Stimulated activated CD8-positive, alpha-beta memory T cell treated with anti-CD3 and anti-CD28 coated beads, Interleukin-7, amount 100 ng/mL, for 1 hour (primary cell): ENCODE measurements around the gene HOMER3.
"Not testable (repeated sequence)": the region's sequence is repeated elsewhere in the genome, so short reads cannot be mapped to it uniquely, and the experiment has no call there.

Experiments
- DNase-seq, 2 donors: peaks; one replicate each; pipeline ENCODE4 v3.0.0-alpha.2; 2020; ENCODE audit warnings: low read depth in 2 of 2

HOMER3 gene

DNA sequence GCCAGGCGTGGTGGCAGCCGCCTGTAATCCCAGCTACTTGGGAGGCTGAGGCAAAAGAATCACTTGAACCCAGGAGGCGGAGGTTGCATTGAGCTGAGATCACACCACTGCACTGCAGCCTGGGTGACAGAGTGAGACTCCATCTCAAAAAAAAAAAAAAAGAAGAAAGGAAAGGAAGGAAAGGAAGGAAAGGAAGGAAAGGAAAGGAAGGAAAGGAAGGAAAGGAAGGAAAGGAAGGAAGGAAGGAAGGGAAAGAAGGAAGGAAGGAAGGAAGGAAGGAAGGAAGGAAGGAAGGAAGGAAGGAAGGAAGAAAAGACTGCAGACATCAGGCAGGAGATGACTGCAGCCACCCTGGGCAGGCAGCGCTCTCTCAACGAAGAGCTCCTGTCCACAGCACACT is 38.5 kb downstream of the HOMER3 start:
- not testable (repeated sequence) for DNase-seq

DNA sequence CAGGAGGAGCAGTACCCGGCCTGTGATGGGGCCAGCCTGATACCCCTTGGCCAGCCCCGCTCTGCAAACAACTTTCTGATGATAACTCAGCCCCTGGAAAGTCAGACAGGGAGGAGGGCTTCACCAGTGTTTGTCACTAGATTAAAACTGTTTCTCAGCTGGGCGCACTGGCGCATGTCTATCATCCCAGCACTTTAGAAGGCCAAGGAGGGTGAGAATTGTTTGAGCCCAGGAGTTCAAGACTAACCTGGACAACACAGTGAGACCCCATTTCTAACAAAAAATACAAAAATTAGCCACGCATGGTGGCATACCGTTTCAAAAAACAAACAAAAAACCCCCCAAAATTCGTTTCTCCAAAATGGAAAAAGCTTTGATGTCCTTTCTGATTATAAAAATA is 39.5 kb downstream of the HOMER3 start:
- DNase-seq: no peak

DNA sequence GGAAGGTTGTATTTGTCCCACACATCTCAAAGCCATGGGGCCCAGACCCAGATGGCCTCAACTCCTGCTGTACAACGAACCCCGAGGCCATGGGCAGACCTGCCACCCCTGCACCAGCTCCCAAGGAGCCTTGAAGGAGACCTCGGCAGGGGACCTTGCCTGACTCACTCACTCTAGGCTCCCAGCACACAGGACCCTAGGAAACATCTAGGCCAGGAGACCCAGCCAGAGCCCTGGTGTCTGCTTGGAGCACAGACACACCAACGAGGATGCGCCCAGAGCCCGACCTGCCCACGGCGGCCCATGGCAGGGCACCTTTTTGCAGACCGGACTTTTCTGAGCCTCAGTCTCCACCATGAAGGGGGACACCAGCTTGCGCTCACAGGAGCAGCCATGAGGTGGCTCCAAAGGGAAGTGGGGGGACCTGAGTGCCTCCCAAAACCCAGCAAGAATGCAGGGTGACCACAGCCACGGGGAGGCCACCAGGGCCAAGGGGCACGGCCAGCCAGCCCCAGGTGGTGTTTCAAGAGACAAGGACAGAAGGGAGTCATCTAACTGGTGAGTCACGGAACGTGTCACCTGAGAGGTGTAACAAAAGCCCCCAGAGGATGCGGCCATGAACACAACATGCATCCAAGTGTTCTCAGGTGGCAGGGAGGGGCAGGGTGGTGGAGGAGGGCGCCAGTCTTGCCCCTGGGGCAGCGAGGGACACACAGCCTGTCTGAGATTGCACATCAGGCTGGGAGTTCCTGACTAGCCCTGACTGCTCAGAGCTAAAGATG is 40.1 kb downstream of the HOMER3 start:
- no peak for DNase-seq

DNA sequence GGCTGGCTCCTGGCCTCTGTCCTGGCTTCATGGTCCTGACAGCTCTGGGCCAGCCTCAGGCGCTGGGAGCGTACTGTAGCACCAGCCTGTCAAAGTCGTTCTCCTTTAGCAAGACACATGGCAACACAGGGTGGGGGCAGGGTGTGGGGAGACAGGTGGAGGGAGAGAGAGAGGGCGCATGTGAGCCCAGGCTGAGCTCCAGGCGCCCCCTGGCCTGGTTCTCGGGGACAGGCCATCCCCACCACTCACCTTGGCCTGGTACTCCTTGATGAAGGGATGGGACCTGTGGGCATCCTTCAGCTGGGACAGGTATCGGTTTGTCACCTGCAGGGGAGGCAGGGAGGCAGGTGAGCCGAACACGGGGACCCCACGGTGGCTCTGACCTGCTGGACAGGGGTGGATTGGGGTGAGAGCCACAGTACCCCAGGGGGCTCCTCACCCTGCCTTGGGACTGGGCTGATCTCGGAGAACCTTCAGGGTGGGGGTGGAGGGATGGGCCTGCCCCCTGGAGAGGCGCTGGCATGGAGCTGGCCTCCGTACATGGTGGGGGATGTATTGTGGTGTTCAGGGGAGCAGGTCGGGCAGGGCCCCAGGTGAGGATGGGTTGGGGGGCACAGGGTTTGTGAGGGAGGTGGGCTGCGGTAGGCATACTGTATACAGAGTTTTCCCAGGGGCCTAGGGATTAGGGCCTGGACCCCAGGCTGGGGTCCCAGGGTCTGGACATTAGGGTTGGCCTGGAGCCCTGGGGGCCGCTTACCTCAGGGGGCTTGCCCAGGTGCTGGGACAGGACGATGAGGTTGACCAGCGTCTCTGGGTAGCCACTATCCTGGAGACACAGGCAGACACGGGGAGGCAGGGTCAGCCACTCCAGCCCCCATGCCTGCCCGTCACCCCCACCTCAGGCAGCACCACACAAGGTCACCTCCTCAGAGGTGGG is 41.1 kb downstream of the HOMER3 start:
- no peak for DNase-seq

DNA sequence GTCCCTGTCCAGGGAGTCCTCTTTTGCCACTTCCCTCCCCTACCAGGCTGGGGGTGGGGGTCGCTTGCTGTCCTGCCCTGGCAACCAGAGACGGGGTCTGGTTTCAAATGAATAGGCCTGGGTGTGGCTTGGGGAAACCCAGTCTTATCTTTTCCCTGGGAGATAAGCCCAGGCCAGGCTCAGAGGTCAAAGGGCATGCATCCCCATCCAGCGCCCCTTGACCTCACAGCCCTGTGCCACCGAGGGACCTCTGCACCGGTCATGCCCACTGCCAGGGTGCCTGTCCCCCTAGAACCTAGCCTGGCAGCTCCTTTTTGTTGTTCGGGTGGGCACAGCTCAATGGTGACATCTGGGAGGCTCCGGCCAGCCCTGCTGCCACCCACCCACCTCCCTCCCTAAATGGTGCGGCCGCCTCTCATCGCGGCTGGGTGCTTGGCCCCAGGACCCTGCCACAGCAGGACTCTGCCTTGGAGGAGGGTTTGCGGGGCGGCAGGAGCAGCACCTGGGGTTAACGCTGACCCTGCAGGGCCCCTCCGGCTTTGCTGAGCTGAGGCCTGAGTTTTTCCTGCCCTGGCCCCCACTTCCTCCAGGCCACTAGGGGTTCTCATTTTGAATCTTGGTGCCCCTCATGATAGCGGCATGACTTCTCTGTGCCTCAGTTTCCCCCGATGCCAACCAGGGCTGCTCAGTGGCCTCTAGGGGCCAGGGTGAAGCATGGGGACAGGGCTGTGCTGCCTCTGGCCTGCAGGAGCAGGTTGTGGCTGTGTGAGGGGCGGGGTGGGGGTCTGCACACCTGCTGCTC is 42.2 kb downstream of the HOMER3 start:
- no peak for DNase-seq

DNA sequence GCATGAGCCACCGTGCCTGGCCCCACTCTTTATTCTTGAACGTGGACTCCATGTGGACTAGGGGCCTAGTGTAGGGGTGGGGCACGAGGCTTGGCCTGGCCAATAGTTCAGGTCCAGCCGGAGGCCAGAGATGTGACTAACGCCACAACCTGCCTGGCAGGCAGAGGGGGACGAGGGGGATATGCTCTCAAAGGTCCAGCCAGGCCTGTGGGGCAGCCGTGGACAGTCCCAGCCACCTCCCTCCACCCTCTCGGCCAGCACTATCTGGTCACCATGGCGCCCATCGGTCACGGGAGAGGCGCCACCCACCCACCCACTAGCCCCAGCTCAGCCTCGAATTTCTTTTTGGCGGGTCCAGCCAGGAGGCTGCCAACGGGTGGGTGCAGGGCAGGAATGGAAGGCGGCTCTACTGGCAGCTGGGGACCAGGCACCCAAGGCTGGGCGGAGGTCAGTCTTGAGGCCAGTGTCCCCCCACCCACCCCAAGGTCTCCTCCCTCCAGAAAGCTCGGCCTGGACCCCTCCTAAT is 42.9 kb downstream of the HOMER3 start:
- DNase-seq: no peak

DNA sequence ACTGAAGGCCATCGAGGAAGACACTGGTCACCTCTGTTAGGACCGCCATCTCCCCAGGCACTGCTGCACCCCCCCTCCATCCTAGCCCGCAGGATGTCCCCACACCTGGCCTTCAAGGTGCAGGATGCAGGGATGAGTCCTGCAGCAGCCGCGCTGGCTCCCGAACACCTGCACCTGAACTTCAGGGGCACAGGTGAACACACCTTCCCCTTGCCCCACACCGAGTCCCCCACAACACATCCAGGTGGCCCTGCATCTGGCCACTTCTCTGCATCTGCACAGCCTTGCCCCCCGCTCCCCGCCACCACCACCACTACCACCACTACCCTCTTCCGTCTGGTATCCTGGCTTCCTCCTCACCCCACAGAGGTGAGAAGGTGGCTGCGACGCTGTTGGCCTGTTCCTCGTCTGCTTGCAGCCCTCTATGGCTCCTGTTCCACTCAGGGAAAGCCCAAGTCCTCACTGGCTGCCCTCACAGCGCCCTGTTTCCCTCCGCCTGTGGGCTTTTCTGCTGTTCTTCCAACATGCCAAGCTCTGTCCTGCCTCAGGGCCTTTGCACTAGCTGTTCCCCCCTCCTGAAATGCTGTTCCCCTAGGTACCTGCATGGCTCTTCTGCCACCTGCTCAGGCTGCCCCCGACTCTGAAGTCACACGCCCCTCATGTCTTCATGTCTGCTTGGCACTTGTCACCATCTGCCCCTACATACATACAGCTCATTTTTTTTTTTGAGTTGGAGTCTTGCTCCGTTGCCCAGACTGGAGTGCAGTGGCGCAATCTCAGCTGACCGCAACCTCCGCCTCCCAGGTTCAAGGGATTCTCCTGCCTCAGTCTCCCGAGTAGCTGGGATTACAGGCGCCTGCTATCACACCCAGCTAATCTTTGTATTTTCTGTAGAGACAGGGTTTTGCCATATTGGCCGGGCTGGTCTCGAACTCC is 43.7 kb downstream of the HOMER3 start:
- no peak for DNase-seq

DNA sequence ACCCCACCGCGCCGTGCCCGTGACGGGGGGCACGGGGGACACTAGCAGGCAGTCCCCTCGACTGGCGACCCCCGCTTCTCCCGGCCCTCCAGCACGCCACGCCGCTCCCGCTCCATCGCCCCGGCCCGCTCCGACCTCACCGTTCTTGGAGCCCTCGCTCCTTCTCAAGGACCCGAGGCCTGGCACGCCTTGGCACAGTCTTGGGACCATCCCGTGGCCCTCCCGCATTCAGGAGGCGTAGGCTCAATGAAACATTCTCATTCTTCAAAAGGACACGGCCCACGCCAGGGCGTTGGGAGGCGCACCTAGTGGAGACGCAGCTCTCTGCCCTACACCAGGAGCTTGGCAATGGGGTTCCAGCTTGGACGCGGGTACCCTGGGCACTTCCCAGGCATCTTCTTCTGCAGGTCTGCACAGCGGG is 44.6 kb downstream of the HOMER3 start:
- DNase-seq: no peak

DNA sequence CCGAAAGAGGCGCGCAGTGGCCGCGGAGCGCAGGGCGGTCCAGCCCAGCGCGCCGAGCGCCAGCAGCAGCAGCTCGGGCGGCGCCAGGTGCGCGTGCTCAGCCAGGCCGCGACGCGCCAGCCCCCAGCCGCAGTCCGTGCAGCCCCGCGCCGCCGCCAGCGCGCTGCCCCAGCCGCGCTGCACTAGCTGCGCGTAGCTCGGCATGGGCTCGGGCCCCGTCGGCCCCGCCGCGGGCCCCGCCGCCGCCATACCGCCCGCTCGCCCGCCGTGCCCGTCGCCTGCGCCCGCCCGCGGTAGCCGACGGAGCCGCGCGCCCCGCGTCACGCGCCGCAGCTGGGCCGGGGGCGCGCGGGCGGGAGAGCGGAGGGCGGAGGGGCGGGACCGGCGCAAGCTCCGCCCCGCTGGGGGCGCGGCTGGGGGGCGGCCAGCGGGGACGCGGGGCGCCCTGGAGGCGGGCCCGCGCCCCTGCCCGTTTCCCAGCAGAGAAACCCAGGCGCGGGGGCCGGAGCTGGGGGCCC is 45.1 kb downstream of the HOMER3 start, which contains the start of gene CERS1:
Gene CERS1, minus strand, starts transcription at position 335 of the 518 bp plus-strand sequence. Its CDS starts 86 bp downstream, at position 249.
- no peak for DNase-seq

DNA sequence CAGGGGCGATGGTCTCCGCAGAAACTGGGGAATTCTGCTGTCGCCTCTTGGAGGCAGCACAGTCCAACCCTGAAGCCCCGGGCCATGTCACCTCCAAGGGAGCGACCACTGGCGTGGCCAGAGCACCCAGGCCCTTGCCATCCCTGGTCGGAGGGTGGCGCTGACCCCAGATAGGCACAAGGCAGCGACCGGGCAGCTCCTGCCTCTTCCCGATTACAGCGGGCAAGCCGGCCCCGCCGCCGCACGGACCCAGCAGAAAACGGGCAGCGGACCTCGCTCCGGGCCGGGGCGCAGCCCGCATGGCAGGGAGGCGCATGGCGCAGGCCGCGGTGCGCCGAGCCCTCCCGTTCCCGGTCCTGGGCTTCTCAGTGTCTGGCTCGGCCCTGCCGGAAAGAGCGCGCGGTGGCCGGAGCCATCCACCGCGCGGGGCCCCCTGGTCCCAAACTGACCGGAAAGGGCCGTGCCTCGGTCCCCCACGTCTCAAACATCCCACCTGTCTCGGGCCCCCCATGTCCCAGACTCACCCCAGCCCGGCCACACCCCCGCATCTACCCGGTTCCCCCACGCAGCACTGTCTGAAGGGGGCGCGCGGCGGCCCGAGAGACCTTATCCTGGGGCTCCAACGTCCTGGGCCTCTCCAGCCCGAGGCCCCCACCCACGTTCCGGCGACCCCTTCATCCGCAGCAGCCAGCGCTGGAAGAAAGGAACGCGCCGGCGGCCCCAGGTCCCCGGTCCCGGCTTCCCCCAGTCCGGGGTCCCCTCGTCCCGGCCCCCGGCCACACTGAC is 45.8 kb downstream of the HOMER3 start:
- DNase-seq: no peak

DNA sequence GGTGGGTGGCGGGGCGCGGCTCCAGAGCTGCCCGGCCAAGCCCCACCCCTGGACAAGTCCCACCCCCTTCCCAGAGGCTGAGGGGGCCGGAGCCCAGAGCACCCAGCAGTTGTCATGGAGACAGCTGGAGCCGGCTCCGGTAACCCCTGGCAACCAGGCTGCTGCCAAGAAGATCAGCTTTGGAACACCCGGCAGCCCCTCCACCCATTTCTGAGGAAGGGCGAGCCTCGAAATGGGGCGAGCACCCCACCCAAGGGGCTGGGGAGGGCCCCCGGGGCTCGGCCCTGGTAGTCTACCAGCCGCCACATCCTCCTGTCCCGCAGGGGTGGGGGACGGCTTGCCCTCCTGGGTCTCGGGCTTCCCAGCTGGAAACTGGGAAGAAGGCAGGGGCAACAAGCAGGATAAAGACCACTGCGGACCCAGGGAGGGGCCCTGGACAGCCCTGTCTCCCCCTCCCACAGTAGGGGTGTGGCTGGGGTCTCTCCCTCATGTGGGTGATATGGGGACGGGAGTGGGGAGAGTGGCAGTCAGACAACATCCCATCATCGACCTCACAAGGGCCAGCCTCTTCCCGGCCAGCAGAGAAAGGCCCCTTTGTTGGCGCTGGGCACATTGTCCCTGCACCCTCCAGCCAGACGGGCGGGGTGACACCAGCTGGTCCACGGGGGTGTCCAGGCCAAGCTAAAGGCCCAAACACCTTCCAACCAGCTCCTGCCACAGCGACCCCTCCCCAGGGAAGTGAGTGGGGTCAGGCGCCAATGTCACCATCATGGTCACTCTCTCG is 46.6 kb downstream of the HOMER3 start:
- no peak for DNase-seq

DNA sequence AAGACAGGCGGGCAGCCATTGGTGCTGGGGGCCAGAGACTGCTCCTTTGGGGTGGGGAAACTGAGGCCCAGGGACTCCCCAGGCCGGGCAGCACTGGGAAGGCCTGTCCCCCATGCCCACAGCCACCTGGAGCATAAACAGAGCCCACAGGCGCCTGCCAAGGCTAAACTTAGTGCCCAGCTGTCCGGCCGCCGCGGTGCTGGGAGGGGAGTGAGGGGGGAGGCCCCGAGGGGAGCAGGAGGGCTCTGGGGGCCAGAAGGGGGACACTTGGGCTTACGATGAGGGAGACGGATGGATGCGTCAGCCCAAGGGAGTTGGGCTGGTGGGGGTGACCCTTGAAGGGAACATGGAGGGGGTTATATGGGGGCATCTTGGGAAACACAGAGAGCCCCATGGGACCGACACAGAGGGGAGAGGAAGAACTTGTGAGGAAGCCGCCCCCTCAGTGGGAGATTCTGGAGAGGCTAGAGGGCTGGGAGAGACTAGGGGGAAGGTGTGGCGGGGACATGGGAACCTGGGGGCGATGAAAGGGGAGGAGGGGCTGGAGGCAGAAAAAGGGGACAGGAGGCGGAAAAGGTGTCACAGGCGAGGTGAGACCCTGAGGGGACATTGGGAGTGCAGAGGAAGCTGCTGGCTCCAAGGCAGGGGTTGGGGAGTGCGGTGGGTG is 47.3 kb downstream of the HOMER3 start:
- no peak for DNase-seq

DNA sequence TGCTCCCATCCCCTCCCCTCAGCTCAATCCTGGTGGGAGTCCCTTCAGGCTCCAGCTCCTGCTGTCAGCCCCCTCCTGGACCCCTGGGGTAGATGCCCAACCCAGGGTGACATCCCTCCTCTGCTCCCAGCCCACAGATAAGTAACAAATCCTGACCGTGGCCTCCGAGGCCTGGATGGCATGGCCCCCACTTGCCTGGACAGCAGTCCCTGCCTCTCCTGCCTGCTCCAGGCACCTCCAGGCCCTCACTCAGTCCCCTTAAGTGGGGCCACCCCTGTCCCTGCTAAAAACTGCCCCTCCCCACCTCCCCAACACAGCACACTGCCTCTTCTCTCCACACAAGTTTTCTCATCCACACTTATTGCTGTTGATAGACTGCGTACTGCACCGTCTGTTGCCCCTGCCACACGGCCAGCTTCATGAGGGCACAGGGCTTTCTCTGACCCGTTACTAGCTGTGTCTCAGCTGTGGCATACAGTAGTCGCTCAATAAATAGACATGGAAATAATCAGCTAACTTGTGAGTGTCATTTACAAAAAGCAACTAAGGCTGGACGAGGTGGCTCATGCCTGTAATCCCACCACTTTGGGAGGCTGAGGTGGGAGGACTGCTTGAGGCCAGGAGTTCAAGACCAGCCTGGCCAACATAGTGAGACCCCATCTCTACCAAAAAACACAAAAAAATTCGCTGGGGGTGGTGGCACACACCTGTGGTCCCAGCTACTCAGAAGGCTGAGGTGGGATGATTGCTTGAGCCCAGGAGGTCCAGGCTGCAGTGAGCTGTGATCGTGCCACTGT is 50.9 kb downstream of the HOMER3 start:
- DNase-seq: no peak

DNA sequence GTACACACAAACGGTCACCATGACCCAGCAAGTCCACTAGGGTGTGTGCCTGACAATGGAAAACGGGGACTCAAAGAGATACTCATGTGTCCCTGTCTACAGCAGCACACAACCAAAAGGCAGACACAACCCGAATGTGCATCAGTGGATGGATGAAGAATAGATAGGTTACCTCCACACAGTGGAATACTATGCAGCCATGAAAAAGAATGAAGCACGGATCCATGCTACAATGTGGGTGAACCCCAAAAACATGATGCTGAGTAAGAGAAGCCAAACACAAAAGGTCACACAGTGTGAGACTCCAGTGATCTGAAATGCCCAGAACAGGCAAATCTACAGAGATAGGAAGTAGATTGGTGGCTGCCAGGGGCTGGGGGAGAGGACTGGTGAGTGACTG is 54.0 kb downstream of the HOMER3 start:
- DNase-seq: no peak

DNA sequence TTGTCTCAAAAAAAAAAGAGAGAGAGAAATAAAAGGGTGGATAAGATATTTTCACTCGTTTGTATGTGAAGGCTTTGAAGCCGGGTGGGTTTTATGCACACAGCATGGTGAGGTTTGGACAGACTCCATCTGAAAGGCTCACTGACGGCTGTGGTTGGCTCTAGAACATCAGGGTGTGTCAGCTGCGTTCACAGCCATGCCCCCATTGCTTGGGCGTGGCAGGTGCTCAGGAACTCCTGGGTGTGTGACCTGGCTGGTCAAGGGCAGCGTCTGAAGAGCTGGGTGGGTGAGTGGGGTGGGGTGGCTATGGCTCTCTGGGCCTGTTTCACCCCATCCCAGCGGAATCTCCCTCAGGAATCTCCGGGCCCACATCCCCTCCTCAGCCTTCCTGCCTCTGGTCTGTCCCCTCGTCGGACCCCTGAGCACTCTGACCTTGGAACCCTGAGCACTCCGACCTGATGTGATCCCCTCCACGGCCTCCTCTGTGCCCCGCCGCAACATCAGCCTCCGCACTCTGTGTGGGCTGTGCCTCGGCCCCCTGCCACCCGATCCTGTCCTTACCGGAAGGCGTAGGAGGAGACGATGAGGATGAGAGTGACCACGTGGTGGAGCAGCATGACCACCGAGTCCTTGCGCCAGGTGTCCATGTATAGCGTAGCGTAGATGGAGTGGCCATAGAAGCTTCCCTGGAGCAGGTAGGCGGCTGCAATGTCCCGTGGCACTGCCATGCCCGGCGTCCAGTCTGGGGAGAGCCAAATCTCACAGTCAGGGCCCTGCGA is 57.3 kb downstream of the HOMER3 start:
- no peak for DNase-seq

DNA sequence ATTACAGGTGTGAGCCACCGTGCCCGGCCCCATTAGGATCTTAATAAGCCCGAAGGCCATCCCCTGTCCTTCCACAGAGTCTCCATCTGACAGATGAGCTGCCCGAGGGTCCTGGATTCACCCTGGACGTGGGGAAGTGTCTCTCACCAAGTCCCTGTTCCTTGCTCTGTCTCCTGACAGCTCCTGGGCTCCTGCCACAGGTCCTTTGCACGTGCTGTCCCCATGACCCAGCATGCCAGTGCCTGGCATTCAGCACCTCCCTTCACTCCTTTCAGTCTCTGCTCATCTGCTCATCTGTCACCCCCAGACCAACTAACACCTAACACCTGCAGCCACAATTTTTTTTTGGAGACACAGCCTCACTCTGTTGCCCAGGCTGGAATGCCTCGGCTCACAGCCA is 59.5 kb downstream of the HOMER3 start:
- no peak for DNase-seq
